Measurements from ENCODE around the gene DLGAP1.

Gene DLGAP1

DNA sequence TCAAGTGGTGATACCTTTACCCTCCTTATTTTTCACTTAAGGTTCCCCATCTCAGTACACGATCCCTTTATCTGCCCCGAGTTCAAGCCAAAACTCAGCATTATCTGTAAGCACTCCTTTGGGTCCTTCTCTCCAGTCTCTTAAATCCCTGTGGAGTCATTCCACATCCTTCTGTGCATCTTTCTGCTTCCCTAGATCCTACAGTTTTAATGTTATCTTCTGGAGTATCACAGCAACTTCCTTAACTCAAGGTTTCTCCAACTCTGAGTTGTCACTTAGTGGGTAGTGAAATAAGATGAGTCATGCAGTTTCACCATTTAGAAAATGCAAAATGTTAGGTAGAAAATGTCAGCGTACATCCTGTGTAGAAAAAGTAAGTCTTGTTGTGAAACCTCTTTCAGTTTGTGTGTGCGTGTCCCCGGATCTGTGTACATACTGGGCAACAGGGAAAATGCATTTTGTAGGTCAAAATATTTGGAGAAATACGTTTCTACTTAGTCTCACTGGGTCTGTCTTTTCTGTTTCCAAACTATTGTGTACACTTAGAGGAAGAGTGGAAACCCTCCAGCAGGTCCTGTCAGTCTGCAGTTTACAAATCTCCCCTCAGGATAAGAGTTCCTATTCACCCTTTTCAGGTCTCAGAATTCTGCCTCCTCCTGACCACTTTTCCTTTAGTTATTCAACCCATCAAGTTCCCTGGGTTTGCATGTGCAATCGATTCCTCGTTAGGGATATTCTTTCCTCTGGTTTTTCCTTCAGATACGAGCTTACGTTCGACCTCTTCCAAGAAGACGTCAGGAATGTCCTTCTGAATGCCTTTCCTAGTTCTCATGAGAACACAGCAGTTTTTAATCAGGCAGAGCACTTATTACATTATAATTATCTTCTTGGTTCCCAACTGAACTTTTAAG, 850.4 kb downstream of the DLGAP1 start:
- DNase-seq (ENCODE audit: low spot score) = no peak
- no CpG with 5 or more reads among the region's 12 CpGs for WGBS, 2 donors (ENCODE audit: extremely low coverage in 2 of 2, insufficient read length in 2 of 2, insufficient replicate concordance in 1 of 2)
- Histone ChIP-seq H3K14ac (ENCODE audit: low read length) (no peak overlapping the region), H3K9me3 (replicated peaks in 1 of 2; ENCODE audit: control insufficient read depth in 2 of 2, insufficient read depth in 1 of 2, low read depth in 1 of 2, low read length in 2 of 2) (no peaks in the 10 kb centered on the region), H2BK5ac (ENCODE audit: low read length) (no peak overlapping the region), H2AK5ac (ENCODE audit: low read depth, low read length) (no peak overlapping the region), H4K91ac (ENCODE audit: low read depth, low read length, poor library complexity) (no peak overlapping the region), H2BK12ac (ENCODE audit: low read length) (no peak overlapping the region), H3K36me3 (replicated peaks in 1 of 2; ENCODE audit: control insufficient read depth in 2 of 2, insufficient read depth in 2 of 2, low read length in 2 of 2) (peaks cover 0 to 19% of the 10 kb centered on the region in 2 donors), H4K8ac (ENCODE audit: low read depth, low read length) (no peak overlapping the region), H2BK120ac (ENCODE audit: low read depth, low read length) (no peak overlapping the region), H3K4me1 (ENCODE audit: control insufficient read depth in 2 of 2, insufficient read depth in 1 of 2, low read depth in 1 of 2, low read length in 2 of 2) (peaks cover 12 to 14% of the 10 kb centered on the region in 2 donors), H3K9ac (ENCODE audit: low read depth, low read length, poor library complexity) (no peak overlapping the region), H2AFZ (ENCODE audit: low read length) (peak overlapping the region; percentile 42), H3K27ac (replicated peaks; ENCODE audit: low read length) (peak overlapping the region; percentile 95), H3K4ac (ENCODE audit: low read length) (no peak overlapping the region), H2BK15ac (ENCODE audit: low read length) (no peak overlapping the region), H3K23ac (ENCODE audit: low read depth, low read length, poor library complexity) (no peak overlapping the region), H3K4me3 (ENCODE audit: low read length in 2 of 2) (peak overlapping the region; percentile 33 to 49), H3K79me1 (ENCODE audit: low read depth, low read length) (no peaks in the 10 kb centered on the region), H3K18ac (ENCODE audit: low read length) (no peak overlapping the region), H3K27me3 (ENCODE audit: control insufficient read depth in 3 of 3, insufficient read depth in 3 of 3, low read depth in 1 of 3, low read length in 3 of 3) (no peaks in the 10 kb centered on the region), H3K4me2 (ENCODE audit: insufficient read depth, low read length, poor library complexity, severe bottlenecking) (peak overlapping the region; percentile 51)

DNA sequence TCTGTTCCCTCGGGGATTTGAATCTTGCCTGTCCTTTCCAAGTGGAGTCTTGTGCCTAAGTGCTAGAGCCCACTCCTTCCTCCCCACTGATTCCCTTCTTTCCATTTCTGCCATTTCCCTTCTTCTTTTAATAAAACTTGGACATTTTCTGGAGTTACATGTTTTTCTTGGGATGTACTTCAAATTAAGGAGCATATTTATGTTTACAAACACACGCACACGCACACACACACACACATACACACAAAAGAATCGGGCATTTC, 850.9 kb downstream of the DLGAP1 start:
- Histone ChIP-seq H3K14ac (ENCODE audit: low read length) (no peak overlapping the region), H3K4me3 (ENCODE audit: low read length in 2 of 2) (peak overlapping the region; percentile 43 to 49), H2BK15ac (ENCODE audit: low read length) (no peak overlapping the region), H4K8ac (ENCODE audit: low read depth, low read length) (no peak overlapping the region), H3K18ac (ENCODE audit: low read length) (peak overlapping the region; percentile 32), H2AFZ (ENCODE audit: low read length) (no peak overlapping the region), H3K4ac (ENCODE audit: low read length) (no peak overlapping the region), H3K36me3 (replicated peaks in 1 of 2; ENCODE audit: control insufficient read depth in 2 of 2, insufficient read depth in 2 of 2, low read length in 2 of 2) (peaks cover 0 to 20% of the 10 kb centered on the region in 2 donors), H3K79me1 (ENCODE audit: low read depth, low read length) (no peaks in the 10 kb centered on the region), H3K9ac (ENCODE audit: low read depth, low read length, poor library complexity) (no peak overlapping the region), H3K9me3 (replicated peaks in 1 of 2; ENCODE audit: control insufficient read depth in 2 of 2, insufficient read depth in 1 of 2, low read depth in 1 of 2, low read length in 2 of 2) (no peaks in the 10 kb centered on the region), H3K27ac (replicated peaks; ENCODE audit: low read length) (peak overlapping the region; percentile 95), H3K4me1 (ENCODE audit: control insufficient read depth in 2 of 2, insufficient read depth in 1 of 2, low read depth in 1 of 2, low read length in 2 of 2) (peaks cover 12 to 14% of the 10 kb centered on the region in 2 donors), H3K27me3 (ENCODE audit: control insufficient read depth in 3 of 3, insufficient read depth in 3 of 3, low read depth in 1 of 3, low read length in 3 of 3) (no peaks in the 10 kb centered on the region), H2AK5ac (ENCODE audit: low read depth, low read length) (no peak overlapping the region), H3K4me2 (ENCODE audit: insufficient read depth, low read length, poor library complexity, severe bottlenecking) (peak overlapping the region; percentile 51), H2BK12ac (ENCODE audit: low read length) (no peak overlapping the region), H2BK120ac (ENCODE audit: low read depth, low read length) (no peak overlapping the region), H3K23ac (ENCODE audit: low read depth, low read length, poor library complexity) (no peak overlapping the region), H4K91ac (ENCODE audit: low read depth, low read length, poor library complexity) (no peak overlapping the region), H2BK5ac (ENCODE audit: low read length) (no peak overlapping the region)
- no peak for DNase-seq (ENCODE audit: low spot score)
- no CpG with 5 or more reads among the region's 4 CpGs for WGBS, 2 donors (ENCODE audit: extremely low coverage in 2 of 2, insufficient read length in 2 of 2, insufficient replicate concordance in 1 of 2)

DNA sequence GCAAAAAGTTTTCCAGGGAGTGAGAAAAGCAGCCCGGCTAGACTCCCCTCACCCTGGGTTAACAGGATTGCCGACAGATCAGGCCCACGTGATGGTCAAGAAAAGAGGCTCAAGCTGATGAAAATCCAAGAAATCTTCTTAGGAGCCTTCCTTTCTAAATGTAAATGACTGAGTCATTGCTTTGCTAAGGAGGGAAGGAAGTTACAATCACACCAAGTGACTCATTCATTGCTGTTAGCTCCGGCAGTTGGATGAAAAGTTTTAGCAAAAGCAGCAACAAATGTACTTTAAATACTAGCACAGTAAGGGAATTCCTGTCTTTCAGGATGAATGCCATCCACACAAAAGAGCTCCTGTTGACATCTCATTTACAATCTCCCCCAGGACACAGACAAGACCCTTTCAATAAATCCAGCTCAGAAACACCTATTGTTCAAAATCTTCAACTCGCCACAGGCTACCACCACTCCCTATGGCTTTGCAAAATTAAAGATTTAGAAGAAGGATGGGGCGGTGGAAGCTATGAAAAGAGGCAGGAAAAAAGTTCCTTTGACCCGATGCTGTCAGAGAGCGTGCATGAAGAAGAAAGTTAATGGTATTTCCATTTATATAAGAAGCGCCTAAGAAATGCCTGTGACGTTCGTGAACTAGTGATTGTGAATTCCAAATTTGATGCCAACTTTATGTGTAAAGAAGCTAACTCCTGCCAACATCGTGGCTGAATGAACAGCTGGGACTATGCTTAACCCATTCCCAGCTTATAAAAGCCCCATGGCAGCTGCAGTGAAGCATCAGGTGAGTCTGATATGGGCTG, 851.5 kb downstream of the DLGAP1 start:
- H2BK120ac ChIP-seq (ENCODE audit: low read depth, low read length) = no peak overlapping the region
- no peaks in the 10 kb centered on the region for H3K79me1 ChIP-seq (ENCODE audit: low read depth, low read length)
- H3K18ac ChIP-seq (ENCODE audit: low read length) = peak overlapping the region; percentile 32
- no peak overlapping the region for H4K8ac ChIP-seq (ENCODE audit: low read depth, low read length)
- no peak overlapping the region for H2BK12ac ChIP-seq (ENCODE audit: low read length)
- no CpG with 5 or more reads among the region's 12 CpGs for WGBS, 2 donors (ENCODE audit: extremely low coverage in 2 of 2, insufficient read length in 2 of 2, insufficient replicate concordance in 1 of 2)
- H3K9ac ChIP-seq (ENCODE audit: low read depth, low read length, poor library complexity) = no peak overlapping the region
- H3K23ac ChIP-seq (ENCODE audit: low read depth, low read length, poor library complexity) = no peak overlapping the region
- H2BK15ac ChIP-seq (ENCODE audit: low read length) = no peak overlapping the region
- peak overlapping the region; percentile 95 for H3K27ac ChIP-seq (replicated peaks; ENCODE audit: low read length)
- no peak overlapping the region for H3K4ac ChIP-seq (ENCODE audit: low read length)
- H3K4me1 ChIP-seq (ENCODE audit: control insufficient read depth in 2 of 2, insufficient read depth in 1 of 2, low read depth in 1 of 2, low read length in 2 of 2) = peaks cover 12 to 14% of the 10 kb centered on the region in 2 donors
- no peak overlapping the region for H2AK5ac ChIP-seq (ENCODE audit: low read depth, low read length)
- no peak overlapping the region for H3K14ac ChIP-seq (ENCODE audit: low read length)
- no peak overlapping the region for H4K91ac ChIP-seq (ENCODE audit: low read depth, low read length, poor library complexity)
- peaks cover 0 to 20% of the 10 kb centered on the region in 2 donors for H3K36me3 ChIP-seq (replicated peaks in 1 of 2; ENCODE audit: control insufficient read depth in 2 of 2, insufficient read depth in 2 of 2, low read length in 2 of 2)
- H3K4me2 ChIP-seq (ENCODE audit: insufficient read depth, low read length, poor library complexity, severe bottlenecking) = peak overlapping the region; percentile 51
- DNase-seq (ENCODE audit: low spot score) = peak; percentile 86
- H3K27me3 ChIP-seq (ENCODE audit: control insufficient read depth in 3 of 3, insufficient read depth in 3 of 3, low read depth in 1 of 3, low read length in 3 of 3) = no peaks in the 10 kb centered on the region
- no peak overlapping the region for H2AFZ ChIP-seq (ENCODE audit: low read length)
- H3K4me3 ChIP-seq (ENCODE audit: low read length in 2 of 2) = peak overlapping the region; percentile 43 to 49
- no peak overlapping the region for H2BK5ac ChIP-seq (ENCODE audit: low read length)
- no peaks in the 10 kb centered on the region for H3K9me3 ChIP-seq (replicated peaks in 1 of 2; ENCODE audit: control insufficient read depth in 2 of 2, insufficient read depth in 1 of 2, low read depth in 1 of 2, low read length in 2 of 2)

Data from neuronal stem cell (in vitro differentiated cells).